Stomach (tissue), 4 donors: ENCODE data around the gene CLECL1.

Experiments
- CTCF ChIP-seq, 7 experiments: fragments of 450-650 bp in 4 of 7; fragments of 200-600 bp in 3 of 7; sonication (generic) in 3 of 7; IDR thresholded peaks; one replicate each; pipeline ENCODE4 v1.5.1; 2016 to 2019; ENCODE audit warnings: antibody characterized with exemption in 7 of 7, control low read depth in 2 of 7, mild to moderate bottlenecking in 1 of 7
- EP300 ChIP-seq: sonication (generic); formaldehyde crosslinking; IDR thresholded peaks from one replicate; pipeline ENCODE4 v1.6.1; 2017; ENCODE audit warnings: antibody characterized with exemption
- POLR2A ChIP-seq, 4 donors: fragments of 450-650 bp; IDR thresholded peaks; one replicate each; pipeline ENCODE4 v1.6.1; 2016; ENCODE audit warnings: antibody characterized with exemption in 4 of 4, control low read depth in 2 of 4, mild to moderate bottlenecking in 1 of 4, moderate library complexity in 1 of 4
- POLR2AphosphoS5 ChIP-seq, 3 donors: sonication (generic); formaldehyde crosslinking; IDR thresholded peaks; one replicate each; pipeline ENCODE4 v1.6.1; 2016; ENCODE audit warnings: antibody characterized with exemption in 3 of 3

DNA sequence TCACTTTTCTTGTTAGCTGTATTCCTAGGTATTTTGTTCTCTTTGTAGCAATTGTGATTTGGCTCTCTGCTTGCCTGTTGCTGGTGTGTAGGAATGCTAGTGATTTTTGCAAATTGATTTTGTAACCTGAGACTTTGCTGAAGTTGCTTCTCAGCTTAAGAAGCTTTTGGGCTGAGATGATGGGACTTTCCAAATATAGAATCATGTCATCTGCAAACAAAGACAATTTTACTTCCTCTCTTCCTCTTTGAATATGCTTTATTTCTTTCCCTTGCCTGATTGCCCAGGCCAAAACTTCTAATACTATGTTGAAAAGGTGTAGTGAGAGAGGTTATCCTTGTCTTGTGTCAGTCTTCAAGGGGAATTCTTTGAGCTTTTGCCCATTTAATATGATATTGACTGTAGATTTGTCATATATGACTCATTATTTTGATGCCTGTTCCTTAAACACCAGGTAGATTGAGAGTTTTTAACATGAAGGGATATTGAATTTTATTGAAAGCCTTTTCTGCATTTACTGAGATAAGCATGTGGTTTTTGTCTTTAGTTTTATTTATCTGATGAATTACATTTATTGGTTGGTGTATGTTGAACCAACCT is 26.7 kb downstream of the CLECL1 start:
- no peak for TF ChIP-seq CTCF (IDR thresholded peaks at IDR 0.05)
- no peak for TF ChIP-seq POLR2A (IDR thresholded peaks at IDR 0.05)
- no peak for TF ChIP-seq POLR2AphosphoS5 (IDR thresholded peaks at IDR 0.05)
- TF ChIP-seq EP300 = no peak
